Activated naive CD4-positive, alpha-beta T cell (primary cell): Measurements from ENCODE around the gene RHOV.

ENCODE experiments used
- DNase-seq, 4 experiments: peaks; one replicate each; lab custom pipeline; 2025; lab: John Stamatoyannopoulos, UW

Gene RHOV

DNA sequence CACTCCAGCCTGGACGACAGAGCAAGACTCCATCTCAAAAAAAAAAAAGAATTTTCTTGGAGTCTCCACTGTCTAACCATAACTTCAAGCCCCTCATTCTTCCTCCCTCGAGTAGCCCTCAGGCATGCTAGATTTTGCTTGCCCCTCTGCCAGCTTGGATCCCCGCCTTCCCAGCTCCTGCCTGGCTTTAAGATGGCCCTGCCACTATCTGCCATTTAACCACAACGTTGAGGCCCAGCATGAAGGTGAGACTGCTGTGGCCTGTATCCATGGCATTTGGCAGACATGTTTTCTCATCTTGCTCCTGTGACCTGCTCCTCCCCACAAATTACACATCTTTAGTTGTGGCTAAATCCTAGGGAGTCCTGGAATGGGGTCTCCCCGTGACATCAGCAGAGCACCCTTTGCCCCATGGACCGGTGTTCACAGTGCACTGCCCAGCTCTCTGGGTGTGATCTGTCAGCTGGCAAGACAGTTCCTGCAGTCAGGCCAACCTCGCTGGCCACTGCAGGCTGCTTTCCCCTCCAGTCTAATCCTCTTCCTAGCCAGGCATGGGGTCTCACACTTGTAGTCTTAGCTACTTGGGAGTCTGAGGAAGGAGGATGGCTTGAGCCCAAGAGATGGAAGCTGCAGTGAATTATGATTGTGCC lies 30.6 kb upstream of the RHOV start:
- no peak for DNase-seq

DNA sequence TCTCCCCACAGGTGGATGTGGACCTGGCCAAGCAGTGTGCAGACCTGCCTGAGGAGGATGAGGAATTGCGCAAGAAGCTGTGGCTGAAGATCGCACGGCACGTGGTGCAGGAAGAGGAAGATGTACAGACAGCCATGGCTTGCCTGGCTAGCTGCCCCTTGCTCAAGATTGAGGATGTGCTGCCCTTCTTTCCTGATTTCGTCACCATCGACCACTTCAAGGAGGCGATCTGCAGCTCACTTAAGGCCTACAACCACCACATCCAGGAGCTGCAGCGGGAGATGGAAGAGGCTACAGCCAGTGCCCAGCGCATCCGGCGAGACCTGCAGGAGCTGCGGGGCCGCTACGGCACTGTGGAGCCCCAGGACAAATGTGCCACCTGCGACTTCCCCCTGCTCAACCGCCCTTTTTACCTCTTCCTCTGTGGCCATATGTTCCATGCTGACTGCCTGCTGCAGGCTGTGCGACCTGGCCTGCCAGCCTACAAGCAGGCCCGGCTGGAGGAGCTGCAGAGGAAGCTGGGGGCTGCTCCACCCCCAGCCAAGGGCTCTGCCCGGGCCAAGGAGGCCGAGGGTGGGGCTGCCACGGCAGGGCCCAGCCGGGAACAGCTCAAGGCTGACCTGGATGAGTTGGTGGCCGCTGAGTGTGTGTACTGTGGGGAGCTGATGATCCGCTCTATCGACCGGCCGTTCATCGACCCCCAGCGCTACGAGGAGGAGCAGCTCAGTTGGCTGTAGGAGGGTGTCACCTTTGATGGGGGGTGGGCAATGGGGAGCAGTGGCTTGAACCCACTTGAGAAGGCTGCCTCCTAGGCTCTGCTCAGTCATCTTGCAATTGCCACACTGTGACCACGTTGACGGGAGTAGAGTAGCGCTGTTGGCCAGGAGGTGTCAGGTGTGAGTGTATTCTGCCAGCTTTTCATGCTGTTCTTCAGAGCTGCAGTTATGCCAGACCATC lies 28.8 kb upstream of the RHOV start:
- DNase-seq: no peak

DNA sequence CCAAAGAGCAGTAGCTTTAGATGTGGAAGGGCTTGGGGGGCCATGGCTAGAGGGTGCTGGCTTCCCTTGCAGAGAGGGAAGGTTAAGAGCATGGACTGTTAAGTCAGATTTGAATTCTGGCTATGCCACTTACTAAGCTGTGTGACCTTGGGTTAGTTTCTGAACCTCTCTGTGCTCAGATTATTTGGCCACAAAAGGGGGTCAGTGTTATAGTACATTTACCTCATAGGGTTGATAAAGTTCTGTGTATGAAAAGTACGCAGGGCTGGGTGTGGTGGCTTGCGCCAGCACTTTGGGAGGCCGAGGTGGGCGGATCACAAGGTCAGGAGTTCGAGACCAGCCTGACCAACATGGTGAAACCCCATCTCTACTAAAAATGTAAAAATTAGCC lies 27.0 kb upstream of the RHOV start:
- DNase-seq: no peak

DNA sequence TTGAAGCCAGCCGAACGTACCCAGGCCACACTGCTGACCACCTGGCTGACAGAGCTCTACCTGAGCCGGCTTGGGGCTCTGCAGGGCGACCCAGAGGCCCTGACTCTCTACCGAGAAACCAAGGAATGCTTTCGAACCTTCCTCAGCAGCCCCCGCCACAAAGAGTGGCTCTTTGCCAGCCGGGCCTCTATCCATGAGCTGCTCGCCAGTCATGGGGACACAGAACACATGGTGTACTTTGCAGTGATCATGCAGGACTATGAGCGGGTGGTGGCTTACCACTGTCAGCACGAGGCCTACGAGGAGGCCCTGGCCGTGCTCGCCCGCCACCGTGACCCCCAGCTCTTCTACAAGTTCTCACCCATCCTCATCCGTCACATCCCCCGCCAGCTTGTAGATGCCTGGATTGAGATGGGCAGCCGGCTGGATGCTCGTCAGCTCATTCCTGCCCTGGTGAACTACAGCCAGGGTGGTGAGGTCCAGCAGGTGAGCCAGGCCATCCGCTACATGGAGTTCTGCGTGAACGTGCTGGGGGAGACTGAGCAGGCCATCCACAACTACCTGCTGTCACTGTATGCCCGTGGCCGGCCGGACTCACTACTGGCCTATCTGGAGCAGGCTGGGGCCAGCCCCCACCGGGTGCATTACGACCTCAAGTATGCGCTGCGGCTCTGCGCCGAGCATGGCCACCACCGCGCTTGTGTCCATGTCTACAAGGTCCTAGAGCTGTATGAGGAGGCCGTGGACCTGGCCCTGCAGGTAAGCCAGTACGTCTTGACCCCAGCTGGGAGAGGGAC lies 26.4 kb upstream of the RHOV start:
- no peak for DNase-seq

DNA sequence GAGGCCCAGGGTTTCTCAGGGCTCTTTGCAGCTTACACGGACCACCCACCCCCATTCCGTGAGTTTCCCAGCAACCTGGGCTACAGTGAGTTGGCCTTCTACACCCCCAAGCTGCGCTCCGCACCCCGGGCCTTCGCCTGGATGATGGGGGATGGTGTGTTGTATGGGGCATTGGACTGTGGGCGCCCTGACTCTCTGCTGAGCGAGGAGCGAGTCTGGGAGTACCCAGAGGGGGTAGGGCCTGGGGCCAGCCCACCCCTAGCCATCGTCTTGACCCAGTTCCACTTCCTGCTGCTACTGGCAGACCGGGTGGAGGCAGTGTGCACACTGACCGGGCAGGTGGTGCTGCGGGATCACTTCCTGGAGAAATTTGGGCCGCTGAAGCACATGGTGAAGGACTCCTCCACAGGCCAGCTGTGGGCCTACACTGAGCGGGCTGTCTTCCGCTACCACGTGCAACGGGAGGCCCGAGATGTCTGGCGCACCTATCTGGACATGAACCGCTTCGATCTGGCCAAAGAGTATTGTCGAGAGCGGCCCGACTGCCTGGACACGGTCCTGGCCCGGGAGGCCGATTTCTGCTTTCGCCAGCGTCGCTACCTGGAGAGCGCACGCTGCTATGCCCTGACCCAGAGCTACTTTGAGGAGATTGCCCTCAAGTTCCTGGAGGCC lies 25.6 kb upstream of the RHOV start:
- no peak for DNase-seq

DNA sequence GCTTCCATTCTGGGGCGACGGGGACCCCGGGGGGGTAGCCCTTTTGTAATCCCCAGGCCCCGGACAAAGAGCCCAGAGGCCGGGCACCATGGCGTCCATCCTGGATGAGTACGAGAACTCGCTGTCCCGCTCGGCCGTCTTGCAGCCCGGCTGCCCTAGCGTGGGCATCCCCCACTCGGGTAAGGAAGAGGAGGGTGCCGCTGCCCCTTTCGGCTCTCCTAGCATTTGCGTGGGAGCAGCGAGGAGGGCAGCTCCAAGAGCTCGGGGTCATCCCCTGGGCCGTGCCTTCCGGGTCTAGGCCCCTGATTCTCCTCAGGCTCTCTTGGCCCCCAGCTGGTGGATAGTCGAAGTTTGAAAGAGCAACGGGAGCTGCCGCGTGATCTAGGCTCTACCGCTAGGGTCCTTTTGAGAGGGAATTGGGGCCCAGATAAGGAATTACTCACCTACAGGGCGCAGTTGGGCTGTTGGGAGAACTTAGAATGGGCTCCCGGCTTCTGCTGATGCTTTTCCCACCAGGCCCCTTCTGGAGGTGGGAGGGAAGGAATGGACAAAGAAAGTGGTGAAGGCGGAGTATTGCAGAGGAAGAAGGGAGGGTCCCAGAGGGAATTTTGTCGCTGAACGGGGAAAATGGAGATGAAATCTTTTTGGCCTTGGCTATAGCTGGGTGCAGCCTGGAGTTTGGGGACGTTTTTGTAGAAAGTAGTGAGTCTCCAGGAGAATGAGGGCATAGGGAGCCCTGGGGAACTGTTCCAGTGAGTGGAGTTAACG lies 20.8 kb upstream of the RHOV start:
- DNase-seq: peak in 2 of 4 experiments; percentile 13 to 29

DNA sequence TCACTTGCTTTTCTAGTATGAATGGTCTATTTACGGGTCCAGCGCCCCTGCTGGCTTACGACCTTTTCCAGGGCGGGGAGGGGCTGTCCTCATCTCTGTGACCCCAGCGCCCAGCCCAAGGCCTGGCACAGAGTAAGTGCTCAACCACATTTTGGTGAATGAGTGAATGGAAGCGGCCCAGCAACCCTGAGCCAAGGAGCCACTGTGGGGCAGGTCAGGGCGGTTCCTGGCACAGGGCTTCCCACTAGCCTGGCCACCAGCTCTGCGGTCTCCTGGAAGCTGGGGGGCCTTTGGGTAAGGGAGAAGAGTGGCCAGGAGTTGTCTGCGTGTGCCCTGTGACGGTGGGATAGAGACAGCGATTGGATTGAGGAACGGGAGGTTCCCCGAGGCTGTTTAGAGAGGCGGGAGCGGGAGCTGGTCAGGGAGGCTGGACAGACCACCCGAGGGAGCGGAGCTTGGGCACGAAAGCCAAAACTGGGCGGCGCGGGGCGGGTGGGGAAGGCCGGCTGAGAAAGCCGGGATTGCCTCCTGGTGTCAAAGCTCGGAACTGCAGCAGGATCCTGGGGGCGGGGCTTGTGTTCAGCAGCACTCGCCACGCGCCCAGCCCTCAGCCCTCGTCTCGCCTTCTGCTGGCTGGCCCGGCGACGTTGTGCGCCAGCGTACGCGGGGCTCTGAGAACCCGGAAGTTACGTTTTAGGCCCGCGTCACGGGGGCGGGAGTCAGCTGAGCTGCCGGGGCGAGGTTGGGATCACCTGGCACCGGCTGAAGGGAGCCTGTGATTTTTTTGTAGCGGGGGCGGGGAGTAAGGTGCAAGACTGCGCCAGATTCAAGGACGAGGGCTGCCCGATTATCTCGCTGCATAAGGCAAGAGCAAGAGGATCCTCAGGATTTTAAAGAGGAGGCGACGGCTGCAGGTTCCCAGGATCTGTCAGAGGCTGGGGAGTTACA lies 20.0 kb upstream of the RHOV start, which contains the start of gene VPS18:
TSS of gene VPS18 (plus strand) at position 718 of the 948 bp plus-strand sequence. CDS start 319 bp downstream, outside the sequence.
- DNase-seq: peak; percentile 98 to 99 (median 99)

DNA sequence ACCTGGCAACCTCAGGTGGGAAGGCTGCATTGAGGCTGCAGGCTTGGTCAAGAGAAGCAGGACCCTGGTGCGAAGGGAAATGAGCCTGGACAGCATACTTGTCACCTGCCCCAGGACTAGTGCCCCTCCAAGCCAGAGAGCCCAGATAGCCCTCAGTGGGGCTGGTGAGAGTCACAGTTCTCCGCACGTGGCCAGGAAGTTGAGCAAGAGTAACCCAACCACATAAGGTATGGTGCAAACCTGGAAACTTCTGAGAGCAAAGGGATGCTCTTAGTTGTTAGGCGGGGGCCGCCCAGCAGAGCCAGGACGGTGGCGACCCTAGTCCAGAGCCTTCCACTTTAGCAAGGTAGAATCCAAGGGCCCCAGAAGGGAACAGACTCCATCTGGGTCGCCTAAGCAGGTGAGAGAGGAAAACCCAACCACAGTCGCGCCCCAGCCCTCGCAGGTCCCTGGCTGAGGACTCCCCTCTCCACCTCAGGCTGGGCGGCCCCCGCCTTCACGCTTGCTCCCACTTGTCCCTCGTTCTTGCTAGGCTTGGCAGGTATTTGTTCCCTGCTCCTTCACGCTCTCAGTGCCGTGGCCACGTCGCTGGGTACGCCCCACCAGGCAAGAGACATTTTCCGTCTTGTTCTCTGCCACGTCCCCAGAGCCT lies 19.1 kb upstream of the RHOV start:
- no peak for DNase-seq

DNA sequence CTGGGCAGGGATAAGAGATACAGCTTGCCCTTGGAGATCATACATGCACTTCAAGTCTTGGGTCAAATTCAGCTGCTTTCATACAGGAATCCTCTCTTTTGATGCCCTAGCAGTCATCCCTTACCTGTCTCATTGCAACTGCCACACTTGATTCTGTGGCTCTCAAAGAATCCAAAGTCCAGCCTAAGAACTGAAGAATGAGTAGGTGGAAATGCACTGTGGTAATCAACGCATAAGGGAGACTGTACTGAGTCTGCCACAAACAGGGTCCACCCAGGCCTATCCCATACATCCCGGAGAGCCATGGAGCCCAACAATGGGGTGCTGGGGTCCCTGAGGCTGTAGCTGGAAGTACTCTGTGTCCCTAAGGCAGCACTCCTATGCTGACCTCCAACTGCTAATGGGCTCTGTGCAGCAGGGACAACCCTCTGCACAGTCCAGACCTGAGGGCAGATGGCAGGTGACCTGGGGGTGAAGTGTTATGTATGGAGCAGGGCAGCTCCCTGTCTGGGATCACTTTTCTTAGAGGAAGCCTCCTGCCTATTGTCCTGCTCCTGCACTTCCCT lies 18.5 kb upstream of the RHOV start:
- no peak for DNase-seq

DNA sequence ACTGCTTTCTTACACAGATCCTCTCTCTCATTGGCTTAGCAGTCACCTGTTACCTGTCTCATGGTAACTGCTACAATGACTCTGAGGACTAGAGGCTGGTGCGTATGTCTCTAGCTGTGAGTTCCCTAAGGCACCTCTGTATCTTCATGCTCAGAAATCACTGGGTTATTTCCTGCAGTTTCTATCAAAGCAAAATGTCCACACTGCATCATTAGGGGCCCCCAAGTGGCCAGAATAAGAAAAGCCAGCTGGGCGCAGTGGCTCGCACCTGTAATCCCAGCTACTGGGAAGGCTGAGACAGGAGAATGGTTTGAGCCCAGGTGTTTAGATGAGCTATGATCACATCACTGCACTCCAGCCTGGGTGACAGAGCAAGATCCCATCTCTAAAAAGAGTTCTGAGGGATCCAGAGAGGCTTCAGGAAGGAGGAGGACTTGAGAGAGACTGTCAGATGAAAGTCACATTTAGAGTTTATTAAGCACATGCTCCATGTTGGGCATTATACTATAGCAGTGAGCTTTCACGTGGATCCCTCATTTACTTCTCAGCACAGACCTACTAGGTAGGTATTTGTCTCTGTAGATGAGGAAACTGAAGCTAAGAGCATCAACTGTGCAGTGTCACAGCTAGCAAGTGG lies 17.9 kb upstream of the RHOV start:
- no peak for DNase-seq

DNA sequence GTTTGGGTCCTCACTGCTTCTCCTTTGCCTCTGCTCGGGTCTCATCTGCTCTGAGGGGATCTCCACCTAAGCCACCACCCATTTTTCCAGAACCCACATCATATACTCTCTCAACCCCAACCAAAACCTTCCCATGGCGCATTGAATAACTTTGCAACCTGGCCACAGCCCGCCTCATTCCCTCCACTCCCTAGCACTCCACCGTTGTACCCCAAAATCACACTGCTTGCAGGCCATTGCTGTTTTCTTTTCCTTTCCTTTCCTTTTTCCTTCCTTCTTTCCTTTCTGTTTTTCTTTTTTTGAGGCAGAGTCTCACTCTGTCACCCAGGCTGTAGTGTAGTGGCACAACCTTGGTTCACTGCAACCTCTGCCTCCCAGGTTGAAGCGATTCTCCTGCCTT lies 17.1 kb upstream of the RHOV start:
- no peak for DNase-seq

DNA sequence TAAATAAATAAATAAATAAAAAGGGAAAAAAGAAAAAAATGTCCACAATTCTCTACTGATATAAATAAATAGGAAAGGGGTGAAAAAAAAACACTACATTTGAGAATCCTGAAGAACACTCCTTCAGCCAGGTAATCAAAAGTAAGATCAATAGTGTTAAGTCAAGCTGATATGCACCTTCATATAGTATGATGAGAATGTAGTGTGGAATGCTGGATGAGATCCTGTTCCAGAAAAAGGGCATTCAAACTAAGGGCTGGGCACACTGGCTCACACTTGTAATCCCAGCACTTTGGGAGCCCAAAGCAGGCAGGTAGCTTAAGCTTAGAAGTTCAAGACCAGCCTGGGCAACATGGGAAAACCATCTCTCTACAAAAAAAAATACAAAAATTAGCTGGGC lies 15.1 kb upstream of the RHOV start:
- DNase-seq: no peak

DNA sequence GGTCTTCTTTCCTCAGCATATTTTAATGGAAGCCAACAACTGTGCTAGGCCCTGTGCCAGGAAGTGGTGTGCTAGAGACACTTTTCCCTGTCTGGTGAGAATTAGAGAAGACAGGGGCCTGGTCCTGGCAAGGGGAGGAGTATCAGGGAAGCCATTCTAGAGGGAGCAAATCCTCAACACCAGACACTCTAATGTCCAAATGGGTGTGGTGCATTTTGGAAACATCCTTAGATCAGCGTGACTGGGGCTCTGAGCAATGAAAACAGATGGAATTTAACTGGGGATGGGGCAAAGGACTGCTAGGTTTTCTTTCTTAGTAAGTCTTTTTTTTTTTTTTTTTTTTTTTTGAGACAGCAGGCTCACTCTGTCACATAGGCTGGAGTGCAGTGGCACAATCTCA lies 12.6 kb upstream of the RHOV start:
- no peak for DNase-seq

DNA sequence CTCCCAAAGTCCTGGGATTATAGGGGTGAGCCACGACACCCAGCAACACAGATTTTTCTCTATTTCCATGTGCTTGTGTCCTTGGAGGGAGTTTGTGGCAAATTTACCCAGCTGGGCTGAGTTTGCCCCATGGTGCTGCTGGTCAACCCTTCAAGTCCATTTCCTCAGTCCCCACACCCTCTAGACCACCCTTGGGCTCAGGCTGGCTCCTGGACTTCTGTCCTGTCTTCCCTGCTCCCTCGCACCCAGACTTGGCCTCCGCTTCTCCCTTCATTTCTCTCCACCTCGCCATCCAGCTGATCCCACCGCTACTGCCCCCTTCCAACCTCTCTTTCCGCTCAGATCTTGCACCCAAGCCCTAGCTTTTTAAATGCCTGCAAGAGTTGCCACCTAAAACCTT lies 7.3 kb upstream of the RHOV start:
- DNase-seq: no peak

DNA sequence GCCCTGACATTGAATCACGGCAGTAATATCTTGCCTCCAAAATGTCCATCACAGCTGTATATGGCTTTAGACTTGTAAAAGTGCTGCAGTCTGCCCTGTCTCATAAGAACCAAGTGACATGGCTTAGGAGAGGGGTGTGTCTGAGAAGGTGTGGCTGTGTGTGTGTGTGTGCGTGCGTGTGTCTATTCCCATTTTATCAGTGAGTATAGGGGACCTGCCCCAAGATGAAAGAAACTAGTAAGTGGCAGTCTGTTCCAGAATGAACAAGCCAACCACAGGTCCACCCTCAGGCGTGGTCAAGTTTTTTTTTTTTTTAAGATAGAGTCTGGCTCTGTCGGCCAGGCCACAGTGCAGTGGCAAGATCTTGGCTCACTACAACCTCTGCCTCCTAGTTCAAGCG lies 5.6 kb upstream of the RHOV start:
- DNase-seq: no peak

DNA sequence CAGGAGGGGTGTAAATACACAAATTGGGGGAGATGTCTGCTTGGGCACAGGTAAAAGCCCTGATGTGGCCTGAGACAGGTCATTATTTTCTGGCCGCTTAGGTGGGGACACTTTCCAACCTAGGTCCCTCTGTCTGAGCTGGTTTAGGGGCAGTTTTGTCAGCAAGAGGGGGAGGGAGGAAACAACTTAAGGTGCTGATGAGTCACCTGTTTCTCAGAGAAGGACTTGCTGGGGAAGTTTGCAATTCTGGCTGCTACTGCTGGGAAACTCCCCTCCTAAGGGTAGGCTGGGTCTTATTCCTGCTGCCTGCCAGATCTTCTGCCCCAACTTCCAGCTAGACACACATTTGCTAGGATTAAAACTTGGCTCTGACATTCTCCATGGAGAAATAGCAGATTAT lies 4.8 kb upstream of the RHOV start:
- no peak for DNase-seq

DNA sequence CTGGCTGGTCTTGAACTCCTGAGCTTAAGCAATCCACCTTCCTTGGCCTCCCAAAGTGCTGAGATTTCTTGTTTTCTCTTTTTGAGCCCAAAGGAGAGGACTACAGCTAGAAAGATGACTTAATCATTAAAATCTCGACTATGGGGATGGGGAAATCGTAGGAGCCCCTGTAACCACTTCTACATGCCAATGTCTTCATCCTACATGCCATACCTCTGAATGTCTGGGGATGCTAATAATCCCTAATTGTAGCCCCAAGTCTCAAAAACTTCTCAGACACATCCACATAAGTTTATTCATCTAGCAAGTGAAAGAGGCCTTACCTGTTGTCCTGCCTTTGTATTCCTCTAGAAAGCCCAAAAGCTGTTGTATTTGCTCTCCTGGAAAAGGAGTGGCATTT lies 3.7 kb upstream of the RHOV start:
- no peak for DNase-seq

DNA sequence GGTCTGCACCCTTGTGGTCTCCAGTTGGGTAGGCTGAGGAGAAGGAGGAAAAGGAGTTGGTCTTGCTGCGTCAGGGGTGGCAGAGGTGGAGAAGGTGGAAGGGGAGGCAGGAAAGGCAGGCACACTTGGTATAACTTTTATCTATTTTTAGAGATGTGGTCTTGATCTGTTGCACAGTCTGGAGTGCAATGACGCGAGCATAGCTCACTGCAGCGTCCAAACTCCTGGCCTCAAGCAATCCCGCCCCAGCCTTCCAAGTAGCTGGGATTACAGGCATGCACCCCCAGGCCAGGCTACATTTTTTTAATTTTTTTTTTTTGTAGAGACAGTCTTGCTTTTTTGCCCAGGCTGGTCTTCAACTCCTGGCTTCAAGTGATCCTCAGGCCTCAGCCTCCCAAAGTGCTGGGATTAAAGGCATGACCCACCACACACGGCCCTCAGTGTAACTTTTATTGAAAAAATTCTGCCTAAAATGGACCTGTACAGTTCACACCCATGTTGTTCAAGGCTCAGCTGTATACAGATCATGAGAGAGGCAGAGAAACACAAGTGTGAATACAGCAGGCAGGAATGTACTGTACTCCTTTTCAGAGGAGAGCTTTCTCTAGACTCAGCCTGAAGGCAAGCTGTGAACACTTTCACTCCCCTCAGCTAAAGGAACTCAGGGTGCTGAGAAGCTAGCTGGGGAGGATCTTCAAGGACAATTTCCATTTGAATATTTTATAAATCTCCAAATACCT lies 2.1 kb upstream of the RHOV start:
- DNase-seq: no peak
